Measurements from ENCODE around the gene PCSK5. TPM values are rescaled to one million over a fixed set of nuclear protein-coding genes. Genes with fewer than 3 reads are reported as not detected.

The PCSK5 gene
- total and polyA plus RNA-seq, 8 donors: 0.99 to 10.3 (median 4.4) TPM

DNA sequence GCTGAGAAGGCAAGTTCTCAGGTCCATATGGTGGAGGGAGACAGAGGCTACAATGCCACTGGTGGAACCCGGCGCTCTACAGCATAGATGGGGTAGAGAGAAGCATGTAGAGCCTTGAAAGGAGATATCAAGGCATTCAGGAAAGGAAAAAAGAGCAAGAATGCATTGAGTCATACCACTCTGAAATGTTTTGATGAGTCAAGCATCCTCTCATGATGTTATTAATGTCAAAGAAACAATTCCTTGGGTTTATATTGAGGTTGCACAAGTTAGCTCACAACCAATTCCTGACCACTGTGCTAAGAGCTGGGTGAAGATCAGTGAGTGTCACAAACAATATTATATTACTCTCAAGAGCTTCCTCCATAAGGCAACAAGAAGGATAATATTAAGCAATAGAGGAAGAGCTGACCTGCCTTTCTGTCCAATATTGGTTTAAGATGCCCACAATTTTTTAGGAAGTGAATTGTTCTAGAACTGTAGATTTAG lies 325.7 kb downstream of the PCSK5 start:
- TF ChIP-seq, protein P1, sequence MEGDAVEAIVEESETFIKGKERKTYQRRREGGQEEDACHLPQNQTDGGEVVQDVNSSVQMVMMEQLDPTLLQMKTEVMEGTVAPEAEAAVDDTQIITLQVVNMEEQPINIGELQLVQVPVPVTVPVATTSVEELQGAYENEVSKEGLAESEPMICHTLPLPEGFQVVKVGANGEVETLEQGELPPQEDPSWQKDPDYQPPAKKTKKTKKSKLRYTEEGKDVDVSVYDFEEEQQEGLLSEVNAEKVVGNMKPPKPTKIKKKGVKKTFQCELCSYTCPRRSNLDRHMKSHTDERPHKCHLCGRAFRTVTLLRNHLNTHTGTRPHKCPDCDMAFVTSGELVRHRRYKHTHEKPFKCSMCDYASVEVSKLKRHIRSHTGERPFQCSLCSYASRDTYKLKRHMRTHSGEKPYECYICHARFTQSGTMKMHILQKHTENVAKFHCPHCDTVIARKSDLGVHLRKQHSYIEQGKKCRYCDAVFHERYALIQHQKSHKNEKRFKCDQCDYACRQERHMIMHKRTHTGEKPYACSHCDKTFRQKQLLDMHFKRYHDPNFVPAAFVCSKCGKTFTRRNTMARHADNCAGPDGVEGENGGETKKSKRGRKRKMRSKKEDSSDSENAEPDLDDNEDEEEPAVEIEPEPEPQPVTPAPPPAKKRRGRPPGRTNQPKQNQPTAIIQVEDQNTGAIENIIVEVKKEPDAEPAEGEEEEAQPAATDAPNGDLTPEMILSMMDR (IDR thresholded peaks at IDR 0.05): no peak
- DNase-seq (no peak), ATAC-seq (peak in 3 of 4 donors; percentile 9 to 49 (median 23)), FAIRE-seq (no peak)
- Histone ChIP-seq H3K36me3 (no peaks in the 10 kb centered on the region), H3K27me3 (no peaks in the 10 kb centered on the region), H3K4me3 (no peak overlapping the region), H3K9me3 (no peaks in the 10 kb centered on the region), H3K27ac (no peak overlapping the region), H3K4me1 (no peaks in the 10 kb centered on the region)
- intact Hi-C loops (cut with DNase I): no loop called here
- 93 to 94% methylated on average over 2 of the region's 2 CpGs for WGBS, 2 donors

DNA sequence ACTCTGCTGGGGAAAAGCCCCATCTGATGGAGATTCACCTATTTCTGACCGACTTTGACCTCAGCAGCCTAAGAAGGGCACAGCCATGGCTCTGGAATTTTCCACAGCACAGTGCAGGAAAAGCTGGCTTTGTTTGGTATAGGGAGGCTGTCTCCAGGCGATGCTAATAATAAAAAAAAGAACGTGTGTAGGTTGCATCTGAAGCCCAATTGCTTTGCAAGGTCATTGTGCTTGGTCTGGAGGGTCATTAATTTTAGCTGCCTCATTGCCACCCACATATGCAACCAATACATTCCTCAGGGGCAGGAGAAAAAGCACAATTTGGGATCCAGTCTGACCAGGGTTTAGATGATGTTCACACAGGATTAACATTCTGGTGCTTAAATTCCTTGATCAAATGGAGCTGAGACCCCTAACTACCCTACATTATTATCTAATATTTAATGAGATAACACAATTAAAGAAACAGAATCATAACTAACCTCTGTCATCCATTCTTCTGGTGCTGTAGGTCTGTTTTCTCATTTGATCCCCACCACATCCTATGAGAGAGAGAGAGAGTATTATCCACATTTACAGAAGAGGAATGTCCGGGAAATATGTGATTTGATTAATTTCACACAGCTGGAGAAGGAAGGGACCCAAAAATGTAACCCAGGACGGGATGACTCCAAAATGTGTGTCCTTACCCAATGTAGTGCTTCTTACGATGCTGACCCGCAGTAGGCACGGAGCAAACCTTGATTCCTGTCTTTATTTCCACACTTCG lies 327.8 kb downstream of the PCSK5 start:
- Histone ChIP-seq H3K27ac (no peak overlapping the region), H3K36me3 (no peaks in the 10 kb centered on the region), H3K9me3 (no peaks in the 10 kb centered on the region), H3K27me3 (no peaks in the 10 kb centered on the region), H3K4me1 (no peaks in the 10 kb centered on the region), H3K4me3 (no peak overlapping the region)
- DNase-seq (no peak), ATAC-seq (no peak), FAIRE-seq (no peak)
- WGBS, 2 donors: 69 to 81% methylated on average over 9 of the region's 9 CpGs
- intact Hi-C loops (cut with DNase I): no loop called here
- TF ChIP-seq, protein P1 (IDR thresholded peaks at IDR 0.05): no peak

DNA sequence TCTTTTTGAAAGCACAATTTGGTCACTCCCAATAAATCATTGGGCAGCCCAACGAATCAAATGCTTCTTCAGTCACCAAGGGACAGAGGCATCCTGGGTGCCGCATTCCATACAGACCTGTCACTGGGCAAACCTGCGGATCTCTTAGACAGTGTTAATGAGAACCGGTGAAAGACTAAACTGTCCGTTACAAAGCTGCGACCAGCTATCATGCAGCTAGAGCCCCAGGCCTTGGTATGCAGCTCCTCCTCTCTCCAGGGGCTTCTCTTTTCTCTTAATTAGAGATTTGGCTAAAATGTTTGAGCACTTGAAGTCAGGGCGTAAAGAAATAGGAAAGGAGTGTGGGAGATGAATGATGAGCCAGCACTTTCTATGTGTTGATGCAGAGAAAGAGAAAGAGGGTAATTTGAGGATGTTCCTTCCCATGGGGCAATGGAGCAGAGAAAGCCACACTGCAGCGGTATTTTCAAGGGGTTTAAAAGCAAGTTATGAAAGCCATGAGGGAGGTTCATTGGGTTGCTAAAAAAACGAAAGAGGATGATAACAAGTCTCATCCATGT lies 328.5 kb downstream of the PCSK5 start:
- H3K4me1 ChIP-seq: no peaks in the 10 kb centered on the region
- FAIRE-seq (no peak), DNase-seq (no peak), ATAC-seq (no peak)
- intact Hi-C loops (cut with DNase I): no loop called here
- H3K36me3 ChIP-seq: no peaks in the 10 kb centered on the region
- no peaks in the 10 kb centered on the region for H3K9me3 ChIP-seq
- no peaks in the 10 kb centered on the region for H3K27me3 ChIP-seq
- WGBS, 2 donors: 72 to 76% methylated on average over 9 of the region's 9 CpGs
- H3K27ac ChIP-seq: no peak overlapping the region
- no peak overlapping the region for H3K4me3 ChIP-seq
- TF ChIP-seq, protein P1 (IDR thresholded peaks at IDR 0.05): no peak

DNA sequence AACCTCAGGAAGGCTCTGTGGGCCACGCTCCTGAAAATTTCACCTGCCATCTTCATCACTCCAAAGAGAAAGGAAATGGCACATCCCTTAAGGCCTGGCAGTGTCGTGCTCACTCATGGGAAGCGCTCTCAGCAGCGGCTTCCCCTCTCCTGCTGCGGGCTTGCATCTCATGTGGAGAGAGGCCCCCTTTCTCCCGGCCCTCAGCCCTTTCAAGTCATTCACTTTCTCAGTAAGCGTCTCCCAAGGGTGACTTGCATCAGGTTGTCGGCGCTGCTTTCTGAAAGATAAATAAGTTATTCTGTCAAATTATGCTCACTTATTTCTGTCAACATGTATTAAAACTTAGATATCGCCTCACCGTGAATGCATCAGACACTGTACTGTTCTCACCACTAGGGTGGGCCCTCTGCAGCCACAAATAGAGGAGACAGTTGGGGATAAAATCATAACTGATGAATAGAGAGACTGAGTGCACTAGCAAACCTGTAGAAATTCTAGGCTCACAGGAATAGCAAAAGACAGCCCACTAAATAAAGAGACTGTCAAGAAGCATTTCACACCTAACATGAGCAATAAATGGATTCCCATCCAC lies 329.2 kb downstream of the PCSK5 start:
- FAIRE-seq: no peak
- whole genome bisulfite sequencing, 2 donors: 86 to 87% methylated on average over 11 of the region's 11 CpGs

More for the DNA sequence above, 329.2 kb downstream of the PCSK5 start:
- Histone ChIP-seq H3K4me3 (no peak overlapping the region), H3K9me3 (no peaks in the 10 kb centered on the region), H3K27me3 (no peaks in the 10 kb centered on the region), H3K36me3 (no peaks in the 10 kb centered on the region), H3K27ac (no peak overlapping the region), H3K4me1 (no peaks in the 10 kb centered on the region)
- no peak for ATAC-seq
- TF ChIP-seq, protein P1 (IDR thresholded peaks at IDR 0.05): peak in 1 of 4 donors; percentile 11
- intact Hi-C loops (cut with DNase I): no loop called here
- DNase-seq: no peak

All from pancreas (tissue), 10 donors.